ENCODE data around the gene LMCD1. TPM values are rescaled to one million over a fixed set of nuclear protein-coding genes. Genes with fewer than 3 reads are reported as not detected.

Gene LMCD1
- total RNA-seq, 2 experiments from 2014 or later = 2.2 to 3.1 TPM

DNA sequence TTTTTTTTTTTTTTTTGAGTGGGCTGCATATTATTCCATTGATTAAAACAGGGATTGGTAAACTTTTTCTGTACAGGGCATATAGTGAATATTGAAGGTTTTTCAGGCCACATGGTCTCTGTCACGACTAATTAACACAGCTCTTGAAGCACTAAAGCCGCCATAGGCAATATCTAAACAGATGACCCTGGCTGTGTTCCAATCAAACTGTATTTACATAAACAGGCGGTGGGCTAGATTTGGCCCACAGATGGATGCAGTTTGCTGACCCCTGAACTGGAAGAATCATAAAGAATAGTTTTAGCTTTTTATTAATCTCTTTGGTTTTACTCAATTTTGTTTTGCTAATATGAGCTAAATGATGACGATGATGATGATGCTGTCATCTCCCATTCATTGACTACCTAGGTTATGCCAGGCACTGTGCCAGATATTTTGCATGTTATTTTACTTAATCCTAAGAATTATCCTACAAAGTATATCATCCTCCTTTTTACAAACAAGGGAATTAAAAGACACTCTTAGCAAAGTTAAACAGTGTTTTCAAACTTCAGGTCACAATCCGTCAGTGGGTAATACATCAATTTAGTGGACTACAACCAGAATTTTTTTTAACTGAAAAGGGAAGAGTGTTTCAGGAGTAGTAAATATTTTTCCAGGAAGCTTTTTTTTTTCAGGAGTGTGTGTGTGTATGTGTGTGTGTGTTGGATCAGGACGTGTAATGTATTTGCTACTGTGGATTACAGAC, 54.3 kb downstream of the LMCD1 start:
- POLR2A ChIA-PET = no interaction called here
- CTCF ChIA-PET = no interaction called here

DNA sequence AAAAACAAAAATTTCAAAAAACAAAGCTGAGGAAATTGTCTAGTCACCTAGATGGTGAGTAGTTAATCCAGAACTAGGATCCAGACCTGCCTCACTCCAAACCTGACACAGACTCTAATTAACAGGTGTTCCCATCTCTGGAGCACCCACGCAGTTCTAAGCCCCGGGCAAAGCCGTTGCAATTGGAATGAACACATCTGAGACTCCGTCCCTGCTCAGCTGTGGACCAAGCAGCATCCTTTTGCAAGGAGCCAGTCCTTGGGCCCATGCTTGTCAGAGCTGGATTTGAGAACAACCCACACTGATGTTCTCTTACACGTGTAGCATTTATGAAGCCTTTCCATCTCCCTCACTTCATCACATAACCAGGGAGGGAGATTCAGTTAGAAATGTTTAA, 54.8 kb downstream of the LMCD1 start:
- CTCF ChIA-PET = no interaction called here
- POLR2A ChIA-PET = no interaction called here

DNA sequence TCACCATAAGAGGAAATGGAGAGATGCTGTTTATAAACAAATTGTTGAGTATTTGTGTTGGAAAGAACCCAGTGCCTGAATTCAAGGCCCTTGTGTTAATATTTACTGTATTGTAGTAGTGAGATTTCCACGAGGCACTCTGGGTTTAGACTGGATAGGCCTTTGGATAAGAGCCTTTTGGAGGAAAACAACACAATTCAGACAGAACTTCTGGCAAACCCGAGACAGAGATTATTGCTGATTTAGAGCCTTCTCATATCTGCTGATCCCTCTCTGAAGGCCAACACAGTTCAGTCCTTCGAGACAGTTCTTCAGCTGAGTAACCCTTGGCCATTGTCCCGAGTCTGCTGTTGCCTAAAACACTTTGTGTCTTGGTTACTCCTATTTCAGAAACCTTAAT, 55.7 kb downstream of the LMCD1 start:
- CTCF ChIA-PET = interaction anchor here (1.0 kb wide), 1 partner anchor 15 kb away, joined by 3 read pairs; no protein-coding TSS in a partner anchor
- POLR2A ChIA-PET = no interaction called here

DNA sequence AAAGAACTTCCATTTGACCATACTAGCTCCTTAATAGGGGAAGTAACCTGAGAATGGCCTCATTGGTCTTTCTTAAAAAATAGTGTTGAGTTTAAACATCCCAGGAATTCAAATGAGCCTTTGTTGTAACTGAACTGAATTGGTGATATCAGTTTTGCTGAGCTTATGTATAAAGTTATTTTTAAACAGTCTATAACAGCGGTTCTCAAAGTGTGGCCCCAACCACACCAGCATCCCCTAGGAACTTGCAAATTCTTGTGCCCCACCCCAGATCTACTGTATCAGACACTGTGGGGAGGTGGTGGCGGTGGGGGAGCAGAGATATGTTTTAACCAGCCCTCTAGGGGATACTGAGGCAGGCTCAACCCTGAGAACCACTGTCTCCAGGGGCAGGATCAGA, 57.0 kb downstream of the LMCD1 start:
- ChIA-PET CTCF (no interaction called here), POLR2A (no interaction called here)

DNA sequence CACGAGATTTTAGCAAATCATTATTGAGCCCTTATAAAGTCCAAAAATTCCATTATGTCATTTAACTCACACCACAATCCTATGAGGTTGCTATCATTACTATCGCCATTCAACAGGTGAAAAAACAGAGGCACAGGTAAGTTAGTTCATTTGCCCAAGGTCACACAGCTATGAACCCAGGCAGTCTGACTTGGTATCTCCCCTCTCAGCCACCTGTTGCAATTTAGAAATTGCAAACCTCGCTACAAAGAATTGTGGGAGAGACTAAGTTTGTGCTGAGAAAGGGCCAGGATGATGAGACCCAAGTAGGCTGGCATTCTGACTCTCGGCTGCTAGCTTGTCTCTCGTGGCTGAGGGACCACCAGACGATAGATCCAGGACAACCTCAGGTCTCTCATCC, 57.7 kb downstream of the LMCD1 start:
- ChIA-PET POLR2A (interaction anchor here (0.6 kb wide), 1 partner anchor 392 kb away, joined by 5 read pairs; no protein-coding TSS in a partner anchor), CTCF (no interaction called here)

DNA sequence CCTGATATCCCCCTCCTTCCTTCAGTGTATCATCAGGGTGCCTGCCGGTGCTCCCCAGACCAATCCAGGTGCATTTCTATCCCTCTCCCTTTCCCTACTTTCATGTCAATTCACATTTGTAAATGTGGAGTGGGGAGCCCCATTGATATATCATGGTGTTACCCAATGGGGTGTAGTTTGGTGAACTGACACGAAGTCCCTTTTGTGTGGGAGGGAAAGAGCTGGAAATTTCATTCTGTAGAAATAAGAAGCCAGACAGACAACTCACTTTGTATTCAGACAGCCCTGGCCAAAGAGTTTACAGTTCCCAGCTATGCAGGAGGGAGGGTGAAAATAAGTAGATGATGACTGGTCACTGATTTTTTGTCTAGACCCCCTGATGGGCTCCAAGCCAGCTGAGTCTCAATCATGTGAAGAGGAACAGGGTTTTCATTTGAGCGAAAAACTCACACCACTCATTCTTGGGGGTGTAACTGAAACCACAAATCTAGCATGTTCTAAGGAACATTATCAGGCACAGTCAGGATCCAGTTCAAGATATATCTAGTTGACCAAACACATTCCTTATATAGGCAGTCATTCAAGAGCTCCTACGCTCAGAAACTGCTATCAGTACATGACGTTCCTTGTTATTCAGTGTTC, 58.9 kb downstream of the LMCD1 start:
- ChIA-PET POLR2A (no interaction called here), CTCF (no interaction called here)

- ChIA-PET CTCF (no interaction called here), POLR2A (no interaction called here)
Observed at GRCh38 chr3:8561370-8561769, 59.7 kb downstream of the LMCD1 start.

GRCh38 chr3:8562081-8562595, 60.5 kb downstream of the LMCD1 start:
- ChIA-PET POLR2A (no interaction called here), CTCF (no interaction called here)

GRCh38 chr3:8563146-8563545, 61.5 kb downstream of the LMCD1 start:
- ChIA-PET POLR2A (no interaction called here), CTCF (no interaction called here)

DNA sequence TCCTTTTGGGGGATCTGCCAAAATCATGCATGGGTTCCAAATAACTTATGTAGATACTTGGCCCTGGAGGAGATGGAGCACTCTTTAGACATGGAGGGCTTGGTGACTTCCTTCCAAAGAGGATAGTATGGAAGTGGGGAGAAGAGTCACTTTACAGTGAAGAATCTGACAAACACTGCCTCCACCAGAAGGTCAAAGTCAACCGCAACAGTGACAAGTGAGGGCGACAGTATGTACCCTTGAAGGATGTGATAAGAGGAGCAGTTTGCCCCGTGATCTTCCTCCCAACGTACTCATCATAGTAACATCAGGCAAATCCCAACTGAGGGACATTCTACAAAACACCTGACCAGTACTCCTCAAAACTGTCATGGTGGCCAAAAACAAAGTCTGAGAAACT, 62.0 kb downstream of the LMCD1 start:
- CTCF ChIA-PET = no interaction called here
- POLR2A ChIA-PET = no interaction called here

DNA sequence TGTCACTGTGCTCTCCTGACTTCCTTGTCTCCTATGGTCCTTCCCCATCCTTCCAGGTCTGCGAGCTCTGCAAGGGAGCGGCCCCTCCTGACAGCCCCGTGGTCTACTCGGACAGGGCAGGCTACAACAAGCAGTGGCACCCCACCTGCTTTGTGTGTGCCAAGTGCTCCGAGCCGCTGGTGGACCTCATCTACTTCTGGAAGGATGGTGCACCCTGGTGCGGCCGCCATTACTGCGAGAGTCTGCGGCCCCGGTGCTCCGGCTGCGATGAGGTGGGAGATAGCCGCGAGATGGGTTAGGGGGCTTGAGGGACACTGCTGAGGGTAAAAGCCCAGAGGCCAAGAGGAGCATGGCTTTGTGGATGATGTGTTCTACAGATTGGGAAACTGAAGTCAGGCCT, 63.8 kb downstream of the LMCD1 start:
- ChIA-PET CTCF (no interaction called here), POLR2A (no interaction called here)

- ChIA-PET CTCF (no interaction called here), POLR2A (no interaction called here)
Observed at GRCh38 chr3:8567784-8568575, 66.4 kb downstream of the LMCD1 start.

DNA sequence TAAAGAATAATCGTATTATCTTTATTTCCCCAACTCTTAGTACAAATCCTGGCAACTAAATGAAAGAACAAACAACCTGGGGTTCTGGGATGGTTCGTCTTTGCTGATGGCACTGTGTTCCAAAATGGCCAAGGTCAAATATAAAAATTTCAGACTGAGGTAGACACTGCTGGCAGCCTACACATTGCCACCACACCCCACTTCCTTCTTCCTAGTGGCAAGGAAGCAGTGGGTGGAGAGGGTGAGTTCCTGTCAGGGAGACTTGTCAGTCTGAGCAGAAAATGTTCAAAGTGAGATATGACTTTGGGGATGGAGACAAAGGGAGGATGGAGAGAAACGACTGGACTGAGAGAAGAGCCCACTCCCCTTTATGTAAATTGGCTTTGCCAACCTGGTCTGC, 69.6 kb downstream of the LMCD1 start:
- ChIA-PET POLR2A (no interaction called here), CTCF (interaction anchor here (1.5 kb wide), 1 partner anchor 13 kb away, joined by 3 read pairs; no protein-coding TSS in a partner anchor)

GRCh38 chr3:8573342-8573926, 71.8 kb downstream of the LMCD1 start:
- POLR2A ChIA-PET = no interaction called here
- CTCF ChIA-PET = no interaction called here

DNA sequence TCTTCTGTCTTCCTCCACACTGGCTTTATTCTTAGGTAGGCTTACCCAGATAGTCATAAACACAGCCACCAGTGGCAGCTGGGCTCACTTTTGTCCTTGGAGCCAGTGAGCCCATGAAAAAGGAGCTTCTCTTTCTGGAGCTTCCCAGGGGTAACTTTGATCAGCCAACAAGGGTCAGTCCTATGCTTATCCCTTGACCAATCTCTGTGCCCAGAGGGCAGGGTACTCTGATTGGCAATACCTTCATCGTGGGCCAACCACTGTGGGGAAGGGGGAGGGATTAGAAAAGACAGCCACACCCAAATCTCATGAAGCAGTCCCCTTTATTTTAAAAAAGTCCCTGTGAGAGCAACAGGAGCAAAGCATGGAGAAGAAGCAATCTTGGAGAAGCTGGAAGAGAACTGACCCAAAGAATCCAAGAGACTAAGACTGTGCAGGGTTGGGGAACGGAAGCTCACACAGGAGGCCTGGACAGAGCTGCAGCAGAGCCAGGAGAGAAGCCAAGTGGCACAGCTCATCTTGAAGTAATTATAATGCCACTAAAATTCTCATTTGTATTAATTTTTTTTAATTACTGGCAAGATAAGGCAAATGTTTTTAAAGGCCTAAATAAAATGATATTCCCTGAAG, 72.5 kb downstream of the LMCD1 start:
- ChIA-PET POLR2A (no interaction called here), CTCF (no interaction called here)

GRCh38 chr3:8574670-8575322, 73.2 kb downstream of the LMCD1 start:
- POLR2A ChIA-PET = no interaction called here
- CTCF ChIA-PET = no interaction called here

GRCh38 chr3:8575364-8576104, 73.9 kb downstream of the LMCD1 start:
- ChIA-PET POLR2A (no interaction called here), CTCF (no interaction called here)

DNA sequence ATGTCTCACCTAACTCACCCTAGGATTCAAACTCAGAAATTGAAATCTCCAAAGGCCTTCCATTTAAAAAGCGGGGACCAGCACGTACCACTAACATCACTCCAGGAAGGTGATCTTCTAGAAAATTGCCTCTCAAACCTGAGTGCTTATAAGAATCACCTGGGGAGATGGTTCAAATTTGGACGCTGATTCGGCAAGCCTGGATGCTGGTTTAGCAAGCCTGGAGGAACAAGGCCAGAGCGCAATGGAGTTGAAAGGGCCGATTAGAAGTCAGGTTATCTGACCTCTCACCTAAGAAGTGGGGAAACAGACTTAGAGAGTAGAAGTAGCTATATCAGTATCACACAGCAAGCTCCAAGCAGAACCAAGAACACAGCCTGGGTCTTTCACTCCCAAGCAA, 74.8 kb downstream of the LMCD1 start:
- ChIA-PET POLR2A (no interaction called here), CTCF (no interaction called here)
